Gastroesophageal sphincter (tissue), 4 donors: Measurements from ENCODE around the gene DENND5B. TPM values are rescaled to one million over a fixed set of nuclear protein-coding genes. Genes with fewer than 3 reads are reported as not detected.
"Not testable (repeated sequence)": the region's sequence is repeated elsewhere in the genome, so short reads cannot be mapped to it uniquely, and the experiment has no call there.

Source experiments
- ATAC-seq: fragments of 150-250 bp; one replicate; pipeline ENCODE4 v1.9.1; 2016; ENCODE audit warnings: mild to moderate bottlenecking, moderate library complexity
- H3K27ac ChIP-seq, 4 donors: fragments of 200-600 bp; sonication (generic) in 3 of 4; 1 replicate in 3 of 4; 2 replicates in 1 of 4; pipeline ENCODE4 v1.5.1; 2016 to 2019
- H3K27me3 ChIP-seq: fragments of 200-600 bp; sonication (generic); one replicate; pipeline ENCODE4 v1.5.1; 2019
- H3K36me3 ChIP-seq, 2 donors: fragments of 200-600 bp; sonication (generic); one replicate each; pipeline ENCODE4 v1.5.1; 2019; ENCODE audit warnings: control low read depth in 1 of 2
- H3K4me1 ChIP-seq, 3 donors: fragments of 200-600 bp; sonication (generic); 1 replicate in 2 of 3; 2 replicates in 1 of 3; pipeline ENCODE4 v1.5.1; 2016 to 2019; ENCODE audit warnings: control low read depth in 2 of 3
- H3K4me3 ChIP-seq, 2 donors: fragments of 200-600 bp; sonication (generic); one replicate each; pipeline ENCODE4 v1.5.1; 2019; ENCODE audit warnings: mild to moderate bottlenecking in 1 of 2, moderate library complexity in 1 of 2
- H3K9me3 ChIP-seq, 3 donors: fragments of 200-600 bp; sonication (generic); one replicate each; pipeline ENCODE4 v1.5.1; 2017 to 2019; ENCODE audit warnings: control low read depth in 2 of 3
- EP300 ChIP-seq: sonication (generic); formaldehyde crosslinking; IDR thresholded peaks from one replicate; pipeline ENCODE4 v1.6.1; 2017; ENCODE audit warnings: antibody characterized with exemption, mild to moderate bottlenecking
- POLR2A ChIP-seq, 2 donors: fragments of 450-650 bp; IDR thresholded peaks; one replicate each; pipeline ENCODE4 v1.6.1; 2017; ENCODE audit warnings: antibody characterized with exemption in 2 of 2, mild to moderate bottlenecking in 2 of 2, moderate library complexity in 1 of 2
- POLR2AphosphoS5 ChIP-seq: sonication (generic); formaldehyde crosslinking; IDR thresholded peaks from one replicate; pipeline ENCODE4 v1.6.1; 2017; ENCODE audit warnings: antibody characterized with exemption
- WGBS, 2 donors: methylation state at CpG; one replicate each; pipeline ENCODE4 v1.1.5; 2018; ENCODE audit warnings: low coverage in 1 of 2; 5-methylcytosine and 5-hydroxymethylcytosine counted together
- total RNA-seq, 4 donors: library from RNA; depleted of rRNA; stranded (reverse); fragments of >200 nt; gene quantifications; one replicate each; pipeline ENCODE4 v1.1.0, GENCODE V29; 2016
- TF ChIP-seq, protein P1 (sequence below), 4 experiments: fragments of 200-600 bp in 2 of 4; fragments of 450-650 bp in 2 of 4; sonication (generic) in 1 of 4; IDR thresholded peaks; one replicate each; pipeline ENCODE4 v1.5.1; 2017 to 2019; ENCODE audit warnings: antibody characterized with exemption in 4 of 4, mild to moderate bottlenecking in 2 of 4, moderate library complexity in 2 of 4

DENND5B gene
- total RNA-seq, 4 donors from 2014 or later = 14.7 to 40.8 (median 17.7) TPM

DNA sequence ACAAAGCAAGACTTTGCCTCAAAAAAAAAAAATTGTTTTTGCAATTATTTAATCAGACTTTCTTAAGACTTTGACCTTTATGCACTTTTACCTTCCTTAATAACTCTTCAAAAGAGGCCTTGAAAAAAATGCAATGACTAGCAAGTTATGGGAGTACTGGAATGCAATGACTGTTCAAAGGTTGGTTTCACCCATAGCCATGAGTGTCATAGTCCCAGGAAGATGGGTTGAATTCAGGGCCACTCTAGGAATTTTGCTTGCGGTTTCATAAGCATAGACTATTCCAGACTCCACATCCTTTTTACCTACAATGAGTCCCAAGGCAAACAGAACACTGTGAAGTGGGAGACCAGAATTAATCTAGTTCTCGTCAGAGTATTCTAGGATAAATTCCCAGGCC, 29.4 kb upstream of the DENND5B start:
- no peaks in the 10 kb centered on the region for H3K9me3 ChIP-seq
- WGBS, 2 donors = 76 to 94% methylated on average over 2 of the region's 2 CpGs
- H3K27ac ChIP-seq = no peak overlapping the region
- H3K4me3 ChIP-seq = no peak overlapping the region
- no peaks in the 10 kb centered on the region for H3K36me3 ChIP-seq
- H3K27me3 ChIP-seq = no peaks in the 10 kb centered on the region
- no peaks in the 10 kb centered on the region for H3K4me1 ChIP-seq
- no peak for ATAC-seq
- TF ChIP-seq, protein P1, sequence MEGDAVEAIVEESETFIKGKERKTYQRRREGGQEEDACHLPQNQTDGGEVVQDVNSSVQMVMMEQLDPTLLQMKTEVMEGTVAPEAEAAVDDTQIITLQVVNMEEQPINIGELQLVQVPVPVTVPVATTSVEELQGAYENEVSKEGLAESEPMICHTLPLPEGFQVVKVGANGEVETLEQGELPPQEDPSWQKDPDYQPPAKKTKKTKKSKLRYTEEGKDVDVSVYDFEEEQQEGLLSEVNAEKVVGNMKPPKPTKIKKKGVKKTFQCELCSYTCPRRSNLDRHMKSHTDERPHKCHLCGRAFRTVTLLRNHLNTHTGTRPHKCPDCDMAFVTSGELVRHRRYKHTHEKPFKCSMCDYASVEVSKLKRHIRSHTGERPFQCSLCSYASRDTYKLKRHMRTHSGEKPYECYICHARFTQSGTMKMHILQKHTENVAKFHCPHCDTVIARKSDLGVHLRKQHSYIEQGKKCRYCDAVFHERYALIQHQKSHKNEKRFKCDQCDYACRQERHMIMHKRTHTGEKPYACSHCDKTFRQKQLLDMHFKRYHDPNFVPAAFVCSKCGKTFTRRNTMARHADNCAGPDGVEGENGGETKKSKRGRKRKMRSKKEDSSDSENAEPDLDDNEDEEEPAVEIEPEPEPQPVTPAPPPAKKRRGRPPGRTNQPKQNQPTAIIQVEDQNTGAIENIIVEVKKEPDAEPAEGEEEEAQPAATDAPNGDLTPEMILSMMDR (IDR thresholded peaks at IDR 0.05) = no peak
- TF ChIP-seq POLR2A (IDR thresholded peaks at IDR 0.05) = no peak
- TF ChIP-seq POLR2AphosphoS5 = no peak
- TF ChIP-seq EP300 = no peak

- no peak overlapping the region for H3K4me3 ChIP-seq
- no peak overlapping the region for H3K27ac ChIP-seq
- no peaks in the 10 kb centered on the region for H3K9me3 ChIP-seq
- no peak for TF ChIP-seq POLR2A (IDR thresholded peaks at IDR 0.05)
- no peak for TF ChIP-seq POLR2AphosphoS5
- TF ChIP-seq, protein P1 (IDR thresholded peaks at IDR 0.05) = no peak
- ATAC-seq = no peak
- H3K27me3 ChIP-seq = no peaks in the 10 kb centered on the region
- H3K36me3 ChIP-seq = no peaks in the 10 kb centered on the region
- no peaks in the 10 kb centered on the region for H3K4me1 ChIP-seq
- 67 to 86% methylated on average over 3 of the region's 3 CpGs for WGBS, 2 donors
Measured at GRCh38 chr12:31618228-31619025, 27.5 kb upstream of the DENND5B start.

DNA sequence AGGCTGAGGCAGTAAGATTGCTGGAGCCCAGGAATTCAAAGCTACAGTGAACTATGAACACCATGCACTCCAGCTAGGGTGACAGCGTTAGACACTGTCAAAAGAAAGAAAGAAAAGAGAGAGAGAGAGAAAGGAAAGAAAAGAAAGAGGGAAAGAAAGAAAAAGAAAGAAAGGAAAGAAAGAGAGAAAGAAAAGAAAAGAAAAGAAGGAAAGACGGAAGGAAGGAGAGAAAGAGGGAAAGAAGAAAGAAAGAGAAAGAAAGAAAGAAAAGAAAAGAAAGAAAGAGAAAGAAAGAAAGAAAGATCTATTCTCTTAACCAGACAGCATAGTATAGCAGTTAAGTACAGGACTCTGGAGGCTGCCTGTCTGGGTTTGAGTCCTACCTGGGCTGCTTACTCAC, 21.9 kb upstream of the DENND5B start:
- no peak for ATAC-seq
- H3K4me1 ChIP-seq = no peaks in the 10 kb centered on the region
- 87 to 92% methylated on average over 2 of the region's 2 CpGs for WGBS, 2 donors

DNA sequence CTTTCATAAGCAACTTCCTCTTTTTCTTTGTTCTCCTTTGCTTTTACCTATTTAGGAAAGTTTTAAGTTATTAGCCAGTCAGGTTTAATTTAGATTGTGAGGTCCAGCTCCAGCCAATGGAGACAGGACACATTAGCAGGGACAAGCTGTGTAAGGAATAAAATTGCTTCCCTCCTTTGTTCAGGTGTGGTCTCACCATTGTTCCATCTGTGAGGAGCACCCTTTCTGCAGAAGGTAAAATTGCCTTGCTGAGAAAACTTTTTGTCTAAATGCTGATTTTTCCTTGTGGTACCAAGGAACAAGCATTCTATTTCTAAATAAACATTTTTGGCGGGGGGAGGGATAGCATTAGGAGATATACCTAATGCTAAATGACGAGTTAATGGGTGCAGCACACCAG, 17.4 kb upstream of the DENND5B start:
- H3K4me1 ChIP-seq, H3K27me3 ChIP-seq, H3K4me3 ChIP-seq, ATAC-seq, H3K27ac ChIP-seq, H3K36me3 ChIP-seq: not testable (repeated sequence)
- WGBS, 2 donors = 91% methylated on average over 2 of the region's 2 CpGs; no CpG with 5 or more reads in 1 of the 2 donors
- peaks cover 0 to 11% (median 0%) of the 10 kb centered on the region in 3 donors for H3K9me3 ChIP-seq

More for the DNA sequence above, 21.9 kb upstream of the DENND5B start:
- Histone ChIP-seq H3K27ac (no peak overlapping the region), H3K9me3 (peaks cover 0 to 9% (median 0%) of the 10 kb centered on the region in 3 donors), H3K36me3 (no peaks in the 10 kb centered on the region), H3K4me3 (no peak overlapping the region), H3K27me3 (no peaks in the 10 kb centered on the region)
- TF ChIP-seq POLR2A (IDR thresholded peaks at IDR 0.05) (no peak), EP300 (no peak)

DNA sequence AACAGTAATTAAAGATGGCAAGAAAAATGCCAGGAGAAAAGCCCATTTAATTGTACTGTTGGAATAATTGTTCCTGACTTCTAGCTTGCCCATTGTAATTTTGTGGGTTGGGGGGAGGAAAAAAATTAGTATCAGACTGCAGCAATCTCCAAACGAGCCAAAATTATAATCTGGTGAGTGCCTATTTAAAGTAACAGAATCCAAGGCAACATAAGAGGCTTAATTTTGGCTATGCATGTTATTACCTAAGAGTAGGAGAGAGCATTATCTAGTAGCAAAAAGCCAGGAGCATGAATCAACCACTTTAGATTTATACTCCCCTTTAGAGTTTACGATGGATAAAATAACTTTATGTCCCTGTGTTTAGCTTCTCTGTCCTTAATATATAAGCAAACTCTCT, 14.6 kb upstream of the DENND5B start:
- no peak for ATAC-seq
- Histone ChIP-seq H3K36me3 (no peaks in the 10 kb centered on the region), H3K27ac (no peak overlapping the region), H3K27me3 (no peaks in the 10 kb centered on the region), H3K4me1 (no peaks in the 10 kb centered on the region), H3K4me3 (no peak overlapping the region), H3K9me3 (peaks cover 0 to 11% (median 0%) of the 10 kb centered on the region in 3 donors)
- TF ChIP-seq POLR2AphosphoS5 (no peak), POLR2A (IDR thresholded peaks at IDR 0.05) (no peak), EP300 (no peak)
- TF ChIP-seq, protein P1 (IDR thresholded peaks at IDR 0.05) = no peak
- 29 to 44% methylated on average over 2 of the region's 2 CpGs for WGBS, 2 donors

DNA sequence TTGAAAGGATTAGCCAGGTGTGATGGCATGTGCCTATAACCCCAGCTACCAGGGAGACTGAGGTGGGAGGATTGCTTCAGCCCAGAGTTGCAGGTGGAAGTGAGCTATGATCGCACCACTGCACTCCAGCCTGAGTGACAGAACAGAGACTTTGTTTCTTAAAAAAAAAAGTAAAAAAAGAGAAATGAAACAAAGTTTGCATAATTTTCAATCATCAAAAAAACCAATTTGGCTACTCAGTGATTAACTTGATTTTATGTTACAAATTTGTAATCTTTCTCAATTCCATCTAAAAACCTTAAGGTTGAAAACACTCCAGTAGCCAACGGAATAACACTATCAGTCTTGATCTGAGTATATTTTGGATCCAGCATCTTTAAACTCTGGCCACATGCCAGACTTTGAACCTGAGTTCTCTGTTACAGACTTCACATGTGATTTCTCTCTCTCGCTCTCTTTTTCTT, 12.6 kb upstream of the DENND5B start:
- no peak overlapping the region for H3K27ac ChIP-seq
- H3K36me3 ChIP-seq = no peaks in the 10 kb centered on the region
- peaks cover 0 to 9% (median 0%) of the 10 kb centered on the region in 3 donors for H3K9me3 ChIP-seq
- H3K4me3 ChIP-seq = no peak overlapping the region
- no peaks in the 10 kb centered on the region for H3K27me3 ChIP-seq
- WGBS, 2 donors = 67 to 77% methylated on average over 2 to 3 of the region's 3 CpGs
- no peaks in the 10 kb centered on the region for H3K4me1 ChIP-seq
- TF ChIP-seq, protein P1 (IDR thresholded peaks at IDR 0.05) = no peak
- no peak for TF ChIP-seq EP300
- no peak for TF ChIP-seq POLR2A (IDR thresholded peaks at IDR 0.05)
- TF ChIP-seq POLR2AphosphoS5 = no peak
- ATAC-seq = no peak
